Measurements from ENCODE around the gene RPS15A. TPM values are rescaled to one million over a fixed set of nuclear protein-coding genes. Genes with fewer than 3 reads are reported as not detected.
A peak's percentile ranks its signal among the peaks of the same experiment; 100 is the strongest.

Gene RPS15A
- 1,063 TPM for polyA plus RNA-seq (2013, experiment 1 of 2; ENCODE audit: insufficient read length)
- polyA plus RNA-seq (2013, experiment 2 of 2; ENCODE audit: insufficient read length): 1,129 TPM

GRCh38 chr16:18789850-18790706, at the start of gene RPS15A:
Gene RPS15A (minus strand): TSS chr16:18790334. CDS start chr16:18789113, 1,221 bp downstream.
- DNase-seq: peak; percentile 98

- no peak for DNase-seq
Observed at GRCh38 chr16:18839555-18839954, 49.4 kb upstream of the RPS15A start.

- DNase-seq: no peak
Observed at GRCh38 chr16:18836702-18837101, 46.6 kb upstream of the RPS15A start.

GRCh38 chr16:18834864-18835263, 44.7 kb upstream of the RPS15A start:
- no peak for DNase-seq

GRCh38 chr16:18833707-18834505, 43.8 kb upstream of the RPS15A start:
- no peak for DNase-seq

GRCh38 chr16:18832613-18833012, 42.5 kb upstream of the RPS15A start:
- no peak for DNase-seq

- no peak for DNase-seq
Observed at GRCh38 chr16:18832006-18832405, 41.9 kb upstream of the RPS15A start.

GRCh38 chr16:18829251-18829650, 39.1 kb upstream of the RPS15A start:
- DNase-seq: no peak

- DNase-seq: no peak
Observed at GRCh38 chr16:18827890-18828289, 37.8 kb upstream of the RPS15A start.

GRCh38 chr16:18816286-18816685, 26.2 kb upstream of the RPS15A start:
- no peak for DNase-seq

- DNase-seq: no peak
Observed at GRCh38 chr16:18811925-18812324, 21.8 kb upstream of the RPS15A start.

- no peak for DNase-seq
Observed at GRCh38 chr16:18809165-18809564, 19.0 kb upstream of the RPS15A start.

GRCh38 chr16:18805257-18805773, 15.2 kb upstream of the RPS15A start:
- DNase-seq: no peak

GRCh38 chr16:18804540-18804939, 14.4 kb upstream of the RPS15A start:
- no peak for DNase-seq

- DNase-seq: peak; percentile 34
Observed at GRCh38 chr16:18803569-18804462, 13.7 kb upstream of the RPS15A start.

- no peak for DNase-seq
Observed at GRCh38 chr16:18802767-18803343, 12.7 kb upstream of the RPS15A start.

- peak; percentile 99 for DNase-seq
Observed at GRCh38 chr16:18801145-18801972, 11.2 kb upstream of the RPS15A start, which contains the start of gene ARL6IP1. Gene ARL6IP1 (minus strand): TSS chr16:18801549. CDS start chr16:18801466, 83 bp downstream.

GRCh38 chr16:18800775-18801144, 10.6 kb upstream of the RPS15A start:
- DNase-seq: peak; percentile 27

GRCh38 chr16:18800293-18800692, 10.2 kb upstream of the RPS15A start:
- DNase-seq: no peak

GRCh38 chr16:18799500-18799899, 9.4 kb upstream of the RPS15A start:
- DNase-seq: no peak

- DNase-seq: no peak
Observed at GRCh38 chr16:18797746-18798145, 7.6 kb upstream of the RPS15A start.
